Measurements from ENCODE around the gene PLEKHG4B.

Gene PLEKHG4B

DNA sequence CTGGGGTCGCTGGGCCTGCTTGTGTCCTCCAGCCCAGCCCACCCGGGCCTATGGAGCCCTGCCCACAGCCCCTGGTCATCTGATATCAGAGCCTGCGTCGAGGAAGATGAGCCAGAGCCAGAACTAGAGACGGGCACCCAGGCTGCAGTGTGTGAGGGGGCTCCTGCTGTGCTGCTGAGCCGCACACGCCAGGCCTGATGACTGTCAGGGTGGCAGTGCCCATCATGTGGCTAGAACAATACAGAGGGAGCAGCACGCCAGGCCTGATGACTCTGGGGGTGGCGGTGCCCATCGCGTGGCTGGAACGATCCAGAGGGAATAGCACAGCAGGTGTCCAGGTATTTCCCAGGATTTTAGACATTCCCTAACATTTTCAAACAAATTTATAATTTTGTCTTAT is 90.2 kb downstream of the PLEKHG4B start:
- TF ChIP-seq, protein P1, sequence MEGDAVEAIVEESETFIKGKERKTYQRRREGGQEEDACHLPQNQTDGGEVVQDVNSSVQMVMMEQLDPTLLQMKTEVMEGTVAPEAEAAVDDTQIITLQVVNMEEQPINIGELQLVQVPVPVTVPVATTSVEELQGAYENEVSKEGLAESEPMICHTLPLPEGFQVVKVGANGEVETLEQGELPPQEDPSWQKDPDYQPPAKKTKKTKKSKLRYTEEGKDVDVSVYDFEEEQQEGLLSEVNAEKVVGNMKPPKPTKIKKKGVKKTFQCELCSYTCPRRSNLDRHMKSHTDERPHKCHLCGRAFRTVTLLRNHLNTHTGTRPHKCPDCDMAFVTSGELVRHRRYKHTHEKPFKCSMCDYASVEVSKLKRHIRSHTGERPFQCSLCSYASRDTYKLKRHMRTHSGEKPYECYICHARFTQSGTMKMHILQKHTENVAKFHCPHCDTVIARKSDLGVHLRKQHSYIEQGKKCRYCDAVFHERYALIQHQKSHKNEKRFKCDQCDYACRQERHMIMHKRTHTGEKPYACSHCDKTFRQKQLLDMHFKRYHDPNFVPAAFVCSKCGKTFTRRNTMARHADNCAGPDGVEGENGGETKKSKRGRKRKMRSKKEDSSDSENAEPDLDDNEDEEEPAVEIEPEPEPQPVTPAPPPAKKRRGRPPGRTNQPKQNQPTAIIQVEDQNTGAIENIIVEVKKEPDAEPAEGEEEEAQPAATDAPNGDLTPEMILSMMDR (IDR thresholded peaks at IDR 0.05; ENCODE audit: low read length, missing control alignments), result no peak

DNA sequence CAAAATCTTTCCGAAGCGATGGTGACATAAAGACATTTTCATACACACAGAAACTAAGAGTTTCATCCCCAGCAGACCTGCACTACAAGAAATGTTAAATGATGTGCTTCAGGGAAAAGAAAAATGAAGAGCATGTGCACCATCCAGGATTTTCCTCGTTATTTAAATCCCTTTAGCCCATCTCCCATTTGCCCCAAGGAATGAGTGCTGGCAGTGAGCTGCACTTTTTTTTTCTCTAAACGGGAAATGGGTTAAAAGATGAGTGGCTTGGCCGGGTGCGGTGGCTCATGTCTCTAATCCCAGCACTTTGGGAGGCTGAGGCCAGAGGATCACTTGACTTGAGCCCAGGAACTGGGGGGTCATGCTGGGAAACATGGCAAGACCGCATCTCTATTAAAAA is 92.5 kb downstream of the PLEKHG4B start:
- DNase-seq (ENCODE audit: low read depth), result no peak
- TF ChIP-seq, protein P1 (IDR thresholded peaks at IDR 0.05; ENCODE audit: low read length, missing control alignments), result no peak
- H3K4me3 ChIP-seq (replicated peaks; ENCODE audit: low read depth, low read length), result no peak overlapping the region

More for the DNA sequence above, 90.2 kb downstream of the PLEKHG4B start:
- no peak for DNase-seq (ENCODE audit: low read depth)
- H3K4me3 ChIP-seq (replicated peaks; ENCODE audit: low read depth, low read length), result no peak overlapping the region

GRCh38 chr5:185095-186070 is 93.4 kb downstream of the PLEKHG4B start:
- no peak overlapping the region for H3K4me3 ChIP-seq (replicated peaks; ENCODE audit: low read depth, low read length)
- TF ChIP-seq, protein P1 (IDR thresholded peaks at IDR 0.05; ENCODE audit: low read length, missing control alignments), result no peak
- DNase-seq (ENCODE audit: low read depth), result no peak

- TF ChIP-seq, protein P1 (IDR thresholded peaks at IDR 0.05; ENCODE audit: low read length, missing control alignments), result no peak
- no peak for DNase-seq (ENCODE audit: low read depth)
- H3K4me3 ChIP-seq (replicated peaks; ENCODE audit: low read depth, low read length), result no peak overlapping the region
Observed at GRCh38 chr5:186091-187041, 94.4 kb downstream of the PLEKHG4B start.

- TF ChIP-seq, protein P1 (IDR thresholded peaks at IDR 0.05; ENCODE audit: low read length, missing control alignments), result no peak
- DNase-seq (ENCODE audit: low read depth), result no peak
- no peak overlapping the region for H3K4me3 ChIP-seq (replicated peaks; ENCODE audit: low read depth, low read length)
Observed at GRCh38 chr5:187042-187431, 95.1 kb downstream of the PLEKHG4B start.

GRCh38 chr5:187617-188451 is 95.9 kb downstream of the PLEKHG4B start:
- no peak for DNase-seq (ENCODE audit: low read depth)
- TF ChIP-seq, protein P1 (IDR thresholded peaks at IDR 0.05; ENCODE audit: low read length, missing control alignments), result no peak
- H3K4me3 ChIP-seq (replicated peaks; ENCODE audit: low read depth, low read length), result no peak overlapping the region

All from fibroblast of pulmonary artery (primary cell).